ENCODE results near the gene KIF15.
A peak's percentile ranks its signal among the peaks of the same experiment; 100 is the strongest.

The KIF15 gene

DNA sequence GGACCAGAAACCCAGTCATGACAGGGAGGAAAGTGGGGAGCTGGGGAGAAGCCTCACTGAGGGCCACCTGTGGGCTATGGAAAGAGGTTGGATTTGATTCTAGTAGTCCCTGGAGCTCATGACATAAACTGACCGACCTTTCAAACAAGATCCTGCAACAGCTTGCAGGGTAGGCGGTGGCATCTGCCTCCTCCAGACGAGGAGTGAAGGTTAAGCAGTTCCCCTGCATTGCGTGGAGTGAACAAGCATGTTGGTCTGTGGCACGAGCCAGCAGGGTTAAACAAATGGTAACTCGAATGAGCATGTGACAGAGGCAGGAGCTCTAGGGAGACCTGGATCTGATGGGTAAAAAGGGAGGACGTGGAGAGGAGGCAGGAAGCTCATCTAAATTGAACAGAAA, 125.5 kb downstream of the KIF15 start:
- TF ChIP-seq, protein P1, sequence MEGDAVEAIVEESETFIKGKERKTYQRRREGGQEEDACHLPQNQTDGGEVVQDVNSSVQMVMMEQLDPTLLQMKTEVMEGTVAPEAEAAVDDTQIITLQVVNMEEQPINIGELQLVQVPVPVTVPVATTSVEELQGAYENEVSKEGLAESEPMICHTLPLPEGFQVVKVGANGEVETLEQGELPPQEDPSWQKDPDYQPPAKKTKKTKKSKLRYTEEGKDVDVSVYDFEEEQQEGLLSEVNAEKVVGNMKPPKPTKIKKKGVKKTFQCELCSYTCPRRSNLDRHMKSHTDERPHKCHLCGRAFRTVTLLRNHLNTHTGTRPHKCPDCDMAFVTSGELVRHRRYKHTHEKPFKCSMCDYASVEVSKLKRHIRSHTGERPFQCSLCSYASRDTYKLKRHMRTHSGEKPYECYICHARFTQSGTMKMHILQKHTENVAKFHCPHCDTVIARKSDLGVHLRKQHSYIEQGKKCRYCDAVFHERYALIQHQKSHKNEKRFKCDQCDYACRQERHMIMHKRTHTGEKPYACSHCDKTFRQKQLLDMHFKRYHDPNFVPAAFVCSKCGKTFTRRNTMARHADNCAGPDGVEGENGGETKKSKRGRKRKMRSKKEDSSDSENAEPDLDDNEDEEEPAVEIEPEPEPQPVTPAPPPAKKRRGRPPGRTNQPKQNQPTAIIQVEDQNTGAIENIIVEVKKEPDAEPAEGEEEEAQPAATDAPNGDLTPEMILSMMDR (conservative IDR thresholded peaks at IDR 0.05; ENCODE audit: control insufficient read depth, insufficient read depth, low read depth, low read length) = no peak
- H3K4me3 ChIP-seq (ENCODE audit: control insufficient read depth, low read depth, low read length) = no peak overlapping the region
- DNase-seq (ENCODE audit: low read depth) = no peak

DNA sequence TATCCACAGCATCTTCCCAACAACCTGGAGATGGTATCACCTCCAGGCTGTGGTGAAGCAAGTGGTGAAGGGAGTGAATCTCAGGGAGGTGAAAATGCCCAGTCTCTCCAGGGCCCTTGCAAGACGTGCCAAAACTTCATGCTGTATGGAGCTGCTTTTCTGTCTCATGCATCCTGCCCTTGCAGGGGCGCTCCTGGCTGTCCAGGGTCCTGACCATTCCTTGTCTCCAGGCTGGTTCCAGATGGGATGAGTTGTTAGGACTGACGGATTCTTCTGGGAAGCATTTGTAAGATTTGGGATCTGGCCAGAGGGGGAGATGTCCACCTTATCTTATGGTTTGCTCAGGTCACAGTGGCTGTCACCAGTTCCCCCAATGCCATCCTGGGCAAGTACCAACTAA, 128.7 kb downstream of the KIF15 start:
- no peak overlapping the region for H3K4me3 ChIP-seq (ENCODE audit: control insufficient read depth, low read depth, low read length)
- TF ChIP-seq, protein P1 (conservative IDR thresholded peaks at IDR 0.05; ENCODE audit: control insufficient read depth, insufficient read depth, low read depth, low read length) = no peak
- DNase-seq (ENCODE audit: low read depth) = peak; percentile 41

DNA sequence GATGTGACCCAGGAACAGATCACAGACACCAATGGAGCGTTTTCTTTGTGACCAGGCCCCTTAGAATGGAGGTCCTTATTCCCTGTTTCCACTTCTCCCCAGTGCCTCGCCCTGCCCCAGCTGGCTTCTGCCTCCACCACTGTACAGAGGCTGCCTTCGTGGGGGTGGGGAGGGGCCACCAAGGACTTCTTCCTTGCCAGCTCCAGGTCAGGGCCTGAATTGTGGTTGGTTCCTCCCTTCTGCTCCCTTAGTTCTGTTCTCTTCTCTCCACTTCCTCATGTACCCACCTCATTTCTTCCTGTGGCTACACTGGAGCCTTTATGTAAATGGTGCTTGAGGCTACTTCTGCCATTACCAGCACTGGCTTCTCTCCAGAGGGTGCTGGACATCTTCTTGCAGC, 129.3 kb downstream of the KIF15 start:
- TF ChIP-seq, protein P1 (conservative IDR thresholded peaks at IDR 0.05; ENCODE audit: control insufficient read depth, insufficient read depth, low read depth, low read length) = no peak
- H3K4me3 ChIP-seq (ENCODE audit: control insufficient read depth, low read depth, low read length) = no peak overlapping the region
- no peak for DNase-seq (ENCODE audit: low read depth)

DNA sequence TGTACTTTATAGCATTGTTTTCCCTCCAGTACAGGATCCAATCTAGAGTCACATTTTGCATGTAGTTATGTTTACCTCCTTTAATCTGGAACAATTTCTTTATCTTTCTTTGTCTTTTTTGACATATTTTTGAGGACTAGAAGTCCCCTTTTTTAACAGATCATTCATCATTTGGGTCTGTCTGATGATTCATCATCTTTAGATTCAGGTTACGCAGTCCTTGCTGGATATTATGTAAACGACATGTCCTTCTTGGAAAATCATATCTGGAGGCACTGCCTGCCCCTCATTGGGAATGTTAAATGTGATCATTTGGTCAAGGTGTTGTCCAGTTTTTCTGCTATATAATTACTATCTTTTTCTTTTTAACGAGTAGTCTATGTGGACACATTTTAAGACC, 131.1 kb downstream of the KIF15 start:
- TF ChIP-seq, protein P1 (conservative IDR thresholded peaks at IDR 0.05; ENCODE audit: control insufficient read depth, insufficient read depth, low read depth, low read length) = no peak
- DNase-seq (ENCODE audit: low read depth) = peak; percentile 78
- H3K4me3 ChIP-seq (ENCODE audit: control insufficient read depth, low read depth, low read length) = no peak overlapping the region

DNA sequence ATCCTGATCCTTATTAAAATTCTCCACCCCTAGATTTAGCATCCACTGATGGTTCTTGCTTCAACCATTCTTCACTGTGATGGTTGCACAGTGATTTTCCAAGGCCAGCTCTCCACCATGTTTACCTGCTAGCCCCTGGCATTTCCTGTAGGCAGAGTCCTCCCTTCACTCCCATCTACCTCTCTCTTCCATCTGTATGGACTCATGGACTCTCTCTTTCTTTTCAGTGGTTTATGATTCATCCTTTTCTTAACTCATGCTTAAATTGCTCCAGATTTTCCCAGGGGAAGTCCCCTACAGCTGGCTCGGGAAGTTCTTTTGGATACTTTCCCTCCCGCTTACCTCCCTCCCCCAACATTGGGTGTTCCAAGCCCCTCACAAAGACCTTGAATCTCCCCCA, 131.5 kb downstream of the KIF15 start:
- TF ChIP-seq, protein P1 (conservative IDR thresholded peaks at IDR 0.05; ENCODE audit: control insufficient read depth, insufficient read depth, low read depth, low read length) = no peak
- peak; percentile 89 for DNase-seq (ENCODE audit: low read depth)
- no peak overlapping the region for H3K4me3 ChIP-seq (ENCODE audit: control insufficient read depth, low read depth, low read length)

DNA sequence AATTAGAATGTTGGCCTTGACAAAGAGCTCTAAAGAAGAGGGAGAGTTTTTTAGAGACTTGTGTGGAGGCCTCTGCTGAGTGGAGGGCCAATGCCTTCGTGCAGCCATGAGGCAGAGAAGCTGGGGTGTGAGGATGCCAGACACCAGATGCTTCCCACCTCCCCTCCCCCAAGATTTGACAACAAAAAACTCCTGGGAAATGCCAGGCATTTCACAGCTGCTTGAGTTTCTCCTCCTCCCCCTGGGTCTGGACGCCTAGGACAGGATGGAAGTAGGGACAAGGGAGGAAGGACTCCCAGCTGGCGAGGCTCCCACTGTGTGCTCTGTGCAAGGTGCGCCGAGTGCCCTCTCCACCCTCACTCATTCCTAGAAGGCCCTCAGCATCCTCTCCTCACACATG, 132.9 kb downstream of the KIF15 start:
- no peak overlapping the region for H3K4me3 ChIP-seq (ENCODE audit: control insufficient read depth, low read depth, low read length)
- TF ChIP-seq, protein P1 (conservative IDR thresholded peaks at IDR 0.05; ENCODE audit: control insufficient read depth, insufficient read depth, low read depth, low read length) = no peak
- no peak for DNase-seq (ENCODE audit: low read depth)

DNA sequence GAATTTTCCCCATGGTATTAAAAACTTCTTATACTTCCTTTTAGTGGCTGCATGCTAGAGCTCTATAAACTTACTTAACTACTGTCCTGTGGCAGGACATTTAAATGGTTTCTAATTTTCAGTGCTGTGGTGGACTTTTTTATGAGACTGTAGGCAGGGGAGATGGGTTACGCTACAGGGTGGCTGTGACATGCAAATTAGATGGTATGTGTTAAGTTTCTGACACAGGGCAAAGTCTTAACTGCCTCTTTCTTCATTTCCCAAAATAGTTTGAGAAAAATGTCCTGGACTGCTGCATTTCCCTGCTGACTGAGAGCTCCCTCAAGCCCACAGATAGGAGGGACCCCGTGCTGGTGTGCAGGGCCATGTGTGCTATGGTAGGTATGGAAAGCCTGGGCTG, 134.8 kb downstream of the KIF15 start:
- TF ChIP-seq, protein P1 (conservative IDR thresholded peaks at IDR 0.05; ENCODE audit: control insufficient read depth, insufficient read depth, low read depth, low read length) = no peak
- no peak for DNase-seq (ENCODE audit: low read depth)
- H3K4me3 ChIP-seq (ENCODE audit: control insufficient read depth, low read depth, low read length) = no peak overlapping the region

Measured in fibroblast of mammary gland (primary cell).